Measurements from ENCODE around the gene TCF4.

DNA sequence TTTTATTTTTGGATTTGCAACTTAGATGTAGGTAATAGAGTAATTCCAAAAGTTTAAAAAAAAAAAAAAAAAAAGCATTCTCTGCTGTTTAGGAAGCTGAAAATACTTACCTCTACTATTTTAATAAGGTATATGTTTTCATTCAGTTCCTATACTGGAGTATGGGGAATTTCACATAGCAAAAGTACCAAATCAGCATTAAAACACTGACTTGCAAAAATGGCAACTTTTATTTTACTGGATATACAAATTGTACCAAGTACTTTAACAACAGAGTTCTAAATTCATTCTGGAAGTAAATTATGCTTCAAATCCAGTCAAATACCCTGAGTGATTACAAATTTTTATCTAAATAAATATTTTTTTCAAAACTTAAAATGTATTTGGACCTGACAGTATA lies 76.7 kb downstream of the TCF4 start:
- TF ChIP-seq, protein P1, sequence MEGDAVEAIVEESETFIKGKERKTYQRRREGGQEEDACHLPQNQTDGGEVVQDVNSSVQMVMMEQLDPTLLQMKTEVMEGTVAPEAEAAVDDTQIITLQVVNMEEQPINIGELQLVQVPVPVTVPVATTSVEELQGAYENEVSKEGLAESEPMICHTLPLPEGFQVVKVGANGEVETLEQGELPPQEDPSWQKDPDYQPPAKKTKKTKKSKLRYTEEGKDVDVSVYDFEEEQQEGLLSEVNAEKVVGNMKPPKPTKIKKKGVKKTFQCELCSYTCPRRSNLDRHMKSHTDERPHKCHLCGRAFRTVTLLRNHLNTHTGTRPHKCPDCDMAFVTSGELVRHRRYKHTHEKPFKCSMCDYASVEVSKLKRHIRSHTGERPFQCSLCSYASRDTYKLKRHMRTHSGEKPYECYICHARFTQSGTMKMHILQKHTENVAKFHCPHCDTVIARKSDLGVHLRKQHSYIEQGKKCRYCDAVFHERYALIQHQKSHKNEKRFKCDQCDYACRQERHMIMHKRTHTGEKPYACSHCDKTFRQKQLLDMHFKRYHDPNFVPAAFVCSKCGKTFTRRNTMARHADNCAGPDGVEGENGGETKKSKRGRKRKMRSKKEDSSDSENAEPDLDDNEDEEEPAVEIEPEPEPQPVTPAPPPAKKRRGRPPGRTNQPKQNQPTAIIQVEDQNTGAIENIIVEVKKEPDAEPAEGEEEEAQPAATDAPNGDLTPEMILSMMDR (IDR thresholded peaks at IDR 0.05): no peak
- TF ChIP-seq POLR2A (IDR thresholded peaks at IDR 0.05): no peak
